ENCODE measurements around the gene PODXL2.

GRCh38 chr3:127707851-127708411, 78.9 kb downstream of the PODXL2 start:
- TF ChIP-seq CTCF (IDR thresholded peaks at IDR 0.05), result no peak
- no peak for TF ChIP-seq EZH2 (IDR thresholded peaks at IDR 0.05; ENCODE audit: borderline replicate concordance, insufficient read depth, low read depth, low read length, poor library complexity, severe bottlenecking)

Measured in B cell (primary cell).